C4-2B (cell line): Measurements from ENCODE around the gene NLK.

Source experiments
- CTCF ChIP-seq: fragments of 450-650 bp; conservative IDR thresholded peaks from 2 replicates; pipeline ENCODE4 v1.5.1; 2017; ENCODE audit warnings: mild to moderate bottlenecking
- ZFX ChIP-seq: fragments of 450-650 bp; IDR thresholded peaks from 2 replicates; pipeline ENCODE4 v1.6.1; 2017

GRCh38 chr17:28043296-28043695, 819 bp downstream of the NLK start:
- no peak for TF ChIP-seq CTCF
- no peak for TF ChIP-seq ZFX
